ENCODE data around the gene RPS21.

DNA sequence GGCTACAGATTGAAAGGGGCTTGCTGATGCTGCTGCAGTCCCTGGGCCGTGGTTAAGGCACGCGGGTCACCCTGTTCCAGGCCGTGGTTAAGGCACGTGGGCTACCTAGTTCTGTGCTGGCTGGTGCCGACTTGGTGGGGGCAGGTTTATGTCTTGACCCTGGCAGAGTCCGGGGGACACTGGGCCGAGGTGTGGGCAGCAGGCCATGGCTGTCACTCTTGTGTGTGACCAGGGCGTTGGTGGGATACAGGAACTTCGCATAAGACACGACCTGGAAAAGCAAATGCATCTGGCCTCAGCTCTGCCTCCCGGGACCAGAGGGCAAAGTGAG lies 6.4 kb downstream of the RPS21 start:
- no peak for TF ChIP-seq POLR2AphosphoS5 (IDR thresholded peaks at IDR 0.05; ENCODE audit: insufficient read depth in 1 of 2, low read depth in 1 of 2)
- TF ChIP-seq, protein P1, sequence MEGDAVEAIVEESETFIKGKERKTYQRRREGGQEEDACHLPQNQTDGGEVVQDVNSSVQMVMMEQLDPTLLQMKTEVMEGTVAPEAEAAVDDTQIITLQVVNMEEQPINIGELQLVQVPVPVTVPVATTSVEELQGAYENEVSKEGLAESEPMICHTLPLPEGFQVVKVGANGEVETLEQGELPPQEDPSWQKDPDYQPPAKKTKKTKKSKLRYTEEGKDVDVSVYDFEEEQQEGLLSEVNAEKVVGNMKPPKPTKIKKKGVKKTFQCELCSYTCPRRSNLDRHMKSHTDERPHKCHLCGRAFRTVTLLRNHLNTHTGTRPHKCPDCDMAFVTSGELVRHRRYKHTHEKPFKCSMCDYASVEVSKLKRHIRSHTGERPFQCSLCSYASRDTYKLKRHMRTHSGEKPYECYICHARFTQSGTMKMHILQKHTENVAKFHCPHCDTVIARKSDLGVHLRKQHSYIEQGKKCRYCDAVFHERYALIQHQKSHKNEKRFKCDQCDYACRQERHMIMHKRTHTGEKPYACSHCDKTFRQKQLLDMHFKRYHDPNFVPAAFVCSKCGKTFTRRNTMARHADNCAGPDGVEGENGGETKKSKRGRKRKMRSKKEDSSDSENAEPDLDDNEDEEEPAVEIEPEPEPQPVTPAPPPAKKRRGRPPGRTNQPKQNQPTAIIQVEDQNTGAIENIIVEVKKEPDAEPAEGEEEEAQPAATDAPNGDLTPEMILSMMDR (IDR thresholded peaks at IDR 0.05), result no peak
- no peak for TF ChIP-seq POLR2A (IDR thresholded peaks at IDR 0.05)

Data from vagina (tissue), 2 donors.